ENCODE data around the gene ARID2. TPM values are rescaled to one million over a fixed set of nuclear protein-coding genes. Genes with fewer than 3 reads are reported as not detected.

ARID2 gene
- total RNA-seq, 6 donors from 2014 or later: 19.4 to 48.5 (median 27.0) TPM

DNA sequence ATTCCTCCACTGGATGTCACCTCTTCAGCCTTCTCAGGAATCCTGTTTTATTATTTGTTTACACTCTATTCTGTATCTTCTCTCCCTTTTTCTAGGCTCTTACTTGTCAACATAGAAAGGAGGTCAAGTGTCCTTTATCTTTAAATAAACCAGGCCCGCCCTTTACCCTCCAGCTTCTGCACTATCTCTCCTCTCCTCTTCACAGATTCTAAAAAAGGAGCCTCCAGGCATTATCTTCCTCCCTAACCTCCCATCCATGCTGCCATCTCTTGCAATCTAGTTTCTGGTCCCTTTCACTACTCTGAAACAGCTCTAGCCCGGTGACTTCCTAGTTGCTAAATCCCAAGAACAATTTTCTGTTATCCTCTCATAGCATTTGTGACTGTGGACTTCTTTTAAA, 24.1 kb upstream of the ARID2 start:
- Histone ChIP-seq H3K9me3 (peaks cover 0 to 7% (median 0%) of the 10 kb centered on the region in 4 donors), H3K27ac (no peak overlapping the region), H3K4me3 (no peak overlapping the region), H3K27me3 (no peaks in the 10 kb centered on the region), H3K4me1 (no peaks in the 10 kb centered on the region), H3K36me3 (no peaks in the 10 kb centered on the region)
- TF ChIP-seq, protein P1, sequence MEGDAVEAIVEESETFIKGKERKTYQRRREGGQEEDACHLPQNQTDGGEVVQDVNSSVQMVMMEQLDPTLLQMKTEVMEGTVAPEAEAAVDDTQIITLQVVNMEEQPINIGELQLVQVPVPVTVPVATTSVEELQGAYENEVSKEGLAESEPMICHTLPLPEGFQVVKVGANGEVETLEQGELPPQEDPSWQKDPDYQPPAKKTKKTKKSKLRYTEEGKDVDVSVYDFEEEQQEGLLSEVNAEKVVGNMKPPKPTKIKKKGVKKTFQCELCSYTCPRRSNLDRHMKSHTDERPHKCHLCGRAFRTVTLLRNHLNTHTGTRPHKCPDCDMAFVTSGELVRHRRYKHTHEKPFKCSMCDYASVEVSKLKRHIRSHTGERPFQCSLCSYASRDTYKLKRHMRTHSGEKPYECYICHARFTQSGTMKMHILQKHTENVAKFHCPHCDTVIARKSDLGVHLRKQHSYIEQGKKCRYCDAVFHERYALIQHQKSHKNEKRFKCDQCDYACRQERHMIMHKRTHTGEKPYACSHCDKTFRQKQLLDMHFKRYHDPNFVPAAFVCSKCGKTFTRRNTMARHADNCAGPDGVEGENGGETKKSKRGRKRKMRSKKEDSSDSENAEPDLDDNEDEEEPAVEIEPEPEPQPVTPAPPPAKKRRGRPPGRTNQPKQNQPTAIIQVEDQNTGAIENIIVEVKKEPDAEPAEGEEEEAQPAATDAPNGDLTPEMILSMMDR (IDR thresholded peaks at IDR 0.05): no peak
- no peak for TF ChIP-seq EP300 (IDR thresholded peaks at IDR 0.05)
- no peak for TF ChIP-seq POLR2AphosphoS5 (IDR thresholded peaks at IDR 0.05)
- TF ChIP-seq POLR2A (IDR thresholded peaks at IDR 0.05): no peak
- DNase-seq: no peak
- WGBS, 2 donors: 76 to 78% methylated on average over 2 of the region's 2 CpGs
- ATAC-seq (ENCODE audit: low FRiP score in 2 of 2): no peak

- Histone ChIP-seq H3K4me1 (no peaks in the 10 kb centered on the region), H3K27ac (no peak overlapping the region), H3K27me3 (no peaks in the 10 kb centered on the region), H3K9me3 (no peaks in the 10 kb centered on the region), H3K4me3 (no peak overlapping the region), H3K36me3 (no peaks in the 10 kb centered on the region)
- ATAC-seq (ENCODE audit: low FRiP score in 2 of 2) (no peak), DNase-seq (no peak)
- WGBS, 2 donors: 80 to 82% methylated on average over 10 of the region's 10 CpGs
- TF ChIP-seq EP300 (IDR thresholded peaks at IDR 0.05) (no peak), POLR2AphosphoS5 (IDR thresholded peaks at IDR 0.05) (no peak), POLR2A (IDR thresholded peaks at IDR 0.05) (no peak)
- TF ChIP-seq, protein P1 (IDR thresholded peaks at IDR 0.05): no peak
Observed at GRCh38 chr12:45707241-45707857, 22.2 kb upstream of the ARID2 start.

GRCh38 chr12:45708363-45708762, 21.1 kb upstream of the ARID2 start:
- H3K27me3 ChIP-seq: no peaks in the 10 kb centered on the region
- no peak overlapping the region for H3K4me3 ChIP-seq
- H3K27ac ChIP-seq: no peak overlapping the region
- TF ChIP-seq, protein P1 (IDR thresholded peaks at IDR 0.05): no peak
- no peak for TF ChIP-seq POLR2A (IDR thresholded peaks at IDR 0.05)
- no peak for TF ChIP-seq POLR2AphosphoS5 (IDR thresholded peaks at IDR 0.05)
- no peak for TF ChIP-seq EP300 (IDR thresholded peaks at IDR 0.05)
- H3K36me3 ChIP-seq: no peaks in the 10 kb centered on the region
- no peak for DNase-seq
- ATAC-seq (ENCODE audit: low FRiP score in 2 of 2): no peak
- no peaks in the 10 kb centered on the region for H3K4me1 ChIP-seq
- no peaks in the 10 kb centered on the region for H3K9me3 ChIP-seq

DNA sequence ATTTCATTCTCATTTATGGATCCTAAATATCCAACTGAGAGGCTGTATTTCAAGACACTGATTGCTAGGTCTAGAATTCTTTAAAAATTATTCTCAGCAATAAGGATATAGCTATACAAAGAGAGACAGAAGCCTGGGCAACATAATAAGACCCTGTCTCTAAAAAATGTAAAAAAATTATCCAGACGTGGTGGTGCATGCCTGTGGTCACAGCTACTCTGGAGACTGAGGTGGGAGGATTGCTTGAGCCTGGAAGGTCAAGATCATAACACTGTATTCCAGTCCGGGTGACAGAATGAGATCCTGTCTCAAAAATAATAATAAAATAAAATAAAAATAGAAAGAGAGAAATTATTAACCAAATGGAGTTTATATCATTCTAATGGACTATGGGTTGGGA, 20.6 kb upstream of the ARID2 start:
- Histone ChIP-seq H3K4me3 (no peak overlapping the region), H3K27me3 (no peaks in the 10 kb centered on the region), H3K36me3 (no peaks in the 10 kb centered on the region), H3K4me1 (no peaks in the 10 kb centered on the region), H3K27ac (no peak overlapping the region), H3K9me3 (no peaks in the 10 kb centered on the region)
- DNase-seq: no peak
- TF ChIP-seq POLR2AphosphoS5 (IDR thresholded peaks at IDR 0.05) (no peak), EP300 (IDR thresholded peaks at IDR 0.05) (no peak), POLR2A (IDR thresholded peaks at IDR 0.05) (no peak)
- TF ChIP-seq, protein P1 (IDR thresholded peaks at IDR 0.05): no peak
- ATAC-seq (ENCODE audit: low FRiP score in 2 of 2): no peak
- 81 to 86% methylated on average over 2 of the region's 2 CpGs for WGBS, 2 donors

DNA sequence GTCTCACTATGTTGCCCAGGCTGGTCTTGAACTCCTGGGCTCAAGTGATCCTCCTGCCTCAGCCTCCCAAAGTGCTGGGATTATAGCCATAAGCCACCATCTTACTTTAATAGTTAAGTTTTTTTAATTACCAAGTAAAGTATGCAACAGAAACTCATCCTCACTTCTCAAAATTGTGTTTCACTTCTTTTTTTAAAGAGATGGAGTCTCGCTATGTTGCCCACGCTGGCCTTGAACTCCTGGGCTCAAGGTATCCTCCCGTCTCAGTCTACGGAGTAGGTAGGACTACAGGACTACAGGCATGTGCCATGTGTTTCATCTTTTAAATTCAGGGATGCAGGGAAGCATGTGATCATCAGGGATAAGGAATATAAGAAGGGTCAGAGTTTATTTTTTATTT, 17.2 kb upstream of the ARID2 start:
- no peaks in the 10 kb centered on the region for H3K36me3 ChIP-seq
- no peak for ATAC-seq (ENCODE audit: low FRiP score in 2 of 2)
- H3K27ac ChIP-seq: no peak overlapping the region
- WGBS, 2 donors: 85 to 92% methylated on average over 4 of the region's 4 CpGs
- no peaks in the 10 kb centered on the region for H3K27me3 ChIP-seq
- H3K4me3 ChIP-seq: no peak overlapping the region
- TF ChIP-seq POLR2A (IDR thresholded peaks at IDR 0.05): no peak
- TF ChIP-seq EP300 (IDR thresholded peaks at IDR 0.05): no peak
- TF ChIP-seq, protein P1 (IDR thresholded peaks at IDR 0.05): no peak
- no peak for TF ChIP-seq POLR2AphosphoS5 (IDR thresholded peaks at IDR 0.05)
- H3K4me1 ChIP-seq: peaks cover 0 to under 1% (median 0%) of the 10 kb centered on the region in 4 donors
- no peaks in the 10 kb centered on the region for H3K9me3 ChIP-seq
- no peak for DNase-seq
